Breast epithelium (tissue), 3 donors: Measurements from ENCODE around the gene ZNF329.

Experiments
- POLR2AphosphoS5 ChIP-seq, 3 donors: sonication (generic); formaldehyde crosslinking; IDR thresholded peaks; one replicate each; pipeline ENCODE4 v1.6.1; 2017; ENCODE audit warnings: antibody characterized with exemption in 3 of 3
- TF ChIP-seq, protein P1 (sequence below), 3 donors: fragments of 450-650 bp; IDR thresholded peaks; one replicate each; pipeline ENCODE4 v1.5.1; 2016 to 2017; ENCODE audit warnings: antibody characterized with exemption in 3 of 3, mild to moderate bottlenecking in 3 of 3, moderate library complexity in 3 of 3

DNA sequence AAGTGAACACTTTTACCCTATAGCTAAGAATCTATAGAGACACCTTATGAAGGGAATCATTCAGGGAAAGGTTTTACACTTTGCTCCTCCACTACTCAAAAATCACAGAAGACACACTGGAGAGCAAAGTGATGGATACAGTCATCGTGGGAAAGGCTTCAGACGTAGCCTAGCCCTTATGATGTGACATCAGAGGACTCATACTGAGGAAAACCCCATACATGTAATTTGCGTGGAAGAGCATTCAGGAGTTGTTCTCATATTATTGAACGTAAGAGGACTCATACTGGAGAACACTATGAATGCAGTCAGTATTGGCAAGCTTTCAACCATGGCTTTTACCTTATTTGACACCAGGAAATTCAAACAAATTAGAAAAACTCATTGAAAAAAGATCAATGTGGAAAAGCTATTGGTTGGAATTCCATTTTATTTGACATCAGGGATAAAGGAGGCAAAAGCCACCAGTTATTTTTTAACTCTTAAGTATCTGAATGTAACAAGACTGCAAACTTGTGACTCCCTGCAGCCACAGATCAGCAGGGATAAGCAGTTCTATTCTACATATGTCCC is 16.2 kb upstream of the ZNF329 start:
- TF ChIP-seq, protein P1, sequence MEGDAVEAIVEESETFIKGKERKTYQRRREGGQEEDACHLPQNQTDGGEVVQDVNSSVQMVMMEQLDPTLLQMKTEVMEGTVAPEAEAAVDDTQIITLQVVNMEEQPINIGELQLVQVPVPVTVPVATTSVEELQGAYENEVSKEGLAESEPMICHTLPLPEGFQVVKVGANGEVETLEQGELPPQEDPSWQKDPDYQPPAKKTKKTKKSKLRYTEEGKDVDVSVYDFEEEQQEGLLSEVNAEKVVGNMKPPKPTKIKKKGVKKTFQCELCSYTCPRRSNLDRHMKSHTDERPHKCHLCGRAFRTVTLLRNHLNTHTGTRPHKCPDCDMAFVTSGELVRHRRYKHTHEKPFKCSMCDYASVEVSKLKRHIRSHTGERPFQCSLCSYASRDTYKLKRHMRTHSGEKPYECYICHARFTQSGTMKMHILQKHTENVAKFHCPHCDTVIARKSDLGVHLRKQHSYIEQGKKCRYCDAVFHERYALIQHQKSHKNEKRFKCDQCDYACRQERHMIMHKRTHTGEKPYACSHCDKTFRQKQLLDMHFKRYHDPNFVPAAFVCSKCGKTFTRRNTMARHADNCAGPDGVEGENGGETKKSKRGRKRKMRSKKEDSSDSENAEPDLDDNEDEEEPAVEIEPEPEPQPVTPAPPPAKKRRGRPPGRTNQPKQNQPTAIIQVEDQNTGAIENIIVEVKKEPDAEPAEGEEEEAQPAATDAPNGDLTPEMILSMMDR (IDR thresholded peaks at IDR 0.05) = no peak
- TF ChIP-seq POLR2AphosphoS5 (IDR thresholded peaks at IDR 0.05) = no peak
